Colonic mucosa (tissue), 4 donors: ENCODE results near the gene CYS1. TPM values are rescaled to one million over a fixed set of nuclear protein-coding genes. Genes with fewer than 3 reads are reported as not detected.
"Not testable (repeated sequence)": the region's sequence is repeated elsewhere in the genome, so short reads cannot be mapped to it uniquely, and the experiment has no call there.

Experiments used
- DNase-seq: peaks from one replicate; pipeline ENCODE4 v3.0.0-alpha.2; 2020
- H3K27ac ChIP-seq: fragments of 200-600 bp; one replicate; pipeline ENCODE4 v1.8.0; 2021
- H3K27me3 ChIP-seq: fragments of 200-600 bp; one replicate; pipeline ENCODE4 v1.8.0; 2021
- H3K36me3 ChIP-seq: fragments of 200-600 bp; one replicate; pipeline ENCODE4 v1.8.0; 2021
- H3K4me1 ChIP-seq: fragments of 200-600 bp; one replicate; pipeline ENCODE4 v1.8.0; 2021; ENCODE audit warnings: mild to moderate bottlenecking
- H3K4me3 ChIP-seq: fragments of 200-600 bp; one replicate; pipeline ENCODE4 v1.8.0; 2021
- H3K9ac ChIP-seq, 2 donors: one replicate each; pipeline ENCODE4 v1.7.0; 2013; ENCODE audit warnings: control low read depth in 2 of 2, low read depth in 2 of 2, low read length in 2 of 2
- H3K9me3 ChIP-seq: fragments of 200-600 bp; one replicate; pipeline ENCODE4 v1.8.0; 2021
- intact Hi-C: fragments of 100-400 bp; cut with DNase I; formaldehyde crosslinking; loops from one replicate; pipeline ENCODE4 v1.14.1; 2022
- total RNA-seq, 2 donors: library from RNA; stranded (reverse); fragmentation: NEBNext Ultra II Directional in 1 of 2; extraction: Animal tissue kit (Norgen Biotek cat#: 25700) in 1 of 2; gene quantifications; one replicate each; pipeline ENCODE4 v1.2.1, GENCODE V29; 2021
- TF ChIP-seq, protein P1 (sequence below): fragments of 200-600 bp; IDR thresholded peaks from one replicate; pipeline ENCODE4 v1.8.0; 2022; ENCODE audit warnings: antibody characterized with exemption, mild to moderate bottlenecking
- donor health status: healthy.
- donor health status: DM: no; HTN: no; CAD: no.
- donor health status: DM: no; HTN: no; CAD: no.

CYS1 gene
- total RNA-seq, 2 donors from 2014 or later: 0.52 to 2.5 TPM

DNA sequence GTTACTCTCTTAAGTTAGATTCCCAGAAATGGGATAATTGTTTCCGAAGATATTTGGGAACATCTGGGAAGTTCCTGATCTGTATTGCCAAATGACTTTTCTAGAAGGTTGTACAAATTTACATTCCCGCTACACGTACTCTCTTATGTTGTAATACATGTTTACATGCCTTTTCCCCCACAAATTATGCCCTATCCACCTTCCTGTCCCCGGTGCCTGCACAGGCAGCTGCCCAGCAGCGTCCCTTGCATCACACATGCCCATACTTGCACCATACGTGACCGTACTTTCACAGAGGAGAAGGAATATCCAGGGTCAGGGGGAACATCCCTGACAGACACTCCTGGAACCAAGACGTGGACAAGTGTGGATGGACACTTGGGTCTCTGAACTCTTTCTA is 61.0 kb downstream of the CYS1 start:
- DNase-seq: no peak
- intact Hi-C loops: no loop called here
- Histone ChIP-seq H3K27ac (no peak overlapping the region), H3K9me3 (no peaks in the 10 kb centered on the region), H3K27me3 (no peaks in the 10 kb centered on the region), H3K36me3 (no peaks in the 10 kb centered on the region), H3K9ac (no peak overlapping the region), H3K4me1 (no peaks in the 10 kb centered on the region), H3K4me3 (no peak overlapping the region)
- TF ChIP-seq, protein P1, sequence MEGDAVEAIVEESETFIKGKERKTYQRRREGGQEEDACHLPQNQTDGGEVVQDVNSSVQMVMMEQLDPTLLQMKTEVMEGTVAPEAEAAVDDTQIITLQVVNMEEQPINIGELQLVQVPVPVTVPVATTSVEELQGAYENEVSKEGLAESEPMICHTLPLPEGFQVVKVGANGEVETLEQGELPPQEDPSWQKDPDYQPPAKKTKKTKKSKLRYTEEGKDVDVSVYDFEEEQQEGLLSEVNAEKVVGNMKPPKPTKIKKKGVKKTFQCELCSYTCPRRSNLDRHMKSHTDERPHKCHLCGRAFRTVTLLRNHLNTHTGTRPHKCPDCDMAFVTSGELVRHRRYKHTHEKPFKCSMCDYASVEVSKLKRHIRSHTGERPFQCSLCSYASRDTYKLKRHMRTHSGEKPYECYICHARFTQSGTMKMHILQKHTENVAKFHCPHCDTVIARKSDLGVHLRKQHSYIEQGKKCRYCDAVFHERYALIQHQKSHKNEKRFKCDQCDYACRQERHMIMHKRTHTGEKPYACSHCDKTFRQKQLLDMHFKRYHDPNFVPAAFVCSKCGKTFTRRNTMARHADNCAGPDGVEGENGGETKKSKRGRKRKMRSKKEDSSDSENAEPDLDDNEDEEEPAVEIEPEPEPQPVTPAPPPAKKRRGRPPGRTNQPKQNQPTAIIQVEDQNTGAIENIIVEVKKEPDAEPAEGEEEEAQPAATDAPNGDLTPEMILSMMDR: no peak

DNA sequence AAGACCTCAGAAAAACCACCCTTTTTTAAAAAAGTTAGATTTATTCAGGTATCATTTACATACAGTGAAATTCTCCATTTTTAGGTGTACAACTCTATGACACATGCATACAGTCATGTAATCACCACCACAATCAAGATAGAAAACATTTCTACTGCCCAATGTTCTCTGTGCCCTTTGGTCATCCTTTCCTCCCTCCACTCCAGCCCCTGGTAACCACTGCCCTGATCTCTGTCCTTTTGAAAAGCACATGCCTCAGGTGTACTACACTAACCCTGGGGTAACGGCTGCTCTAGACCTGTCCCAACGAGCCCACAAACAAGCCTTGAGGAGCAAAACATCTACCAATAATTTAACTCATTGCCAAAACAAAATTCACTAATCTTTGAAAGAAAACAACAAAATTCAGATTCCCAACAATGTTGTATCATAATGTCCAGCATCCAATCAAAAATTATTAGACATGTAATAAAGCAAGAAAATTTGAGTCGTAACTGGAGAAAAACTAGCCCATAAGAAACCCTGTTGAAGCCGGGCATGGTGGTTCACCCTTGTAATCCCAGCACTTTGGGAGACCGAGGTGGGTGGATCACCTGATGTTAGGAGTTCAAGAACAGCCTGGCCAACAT is 62.8 kb downstream of the CYS1 start:
- Histone ChIP-seq H3K27ac (no peak overlapping the region), H3K36me3 (no peaks in the 10 kb centered on the region), H3K27me3 (no peaks in the 10 kb centered on the region), H3K4me3 (no peak overlapping the region), H3K4me1 (no peaks in the 10 kb centered on the region), H3K9me3 (no peaks in the 10 kb centered on the region), H3K9ac (no peak overlapping the region)
- intact Hi-C loops: no loop called here
- TF ChIP-seq, protein P1: no peak
- DNase-seq: no peak

DNA sequence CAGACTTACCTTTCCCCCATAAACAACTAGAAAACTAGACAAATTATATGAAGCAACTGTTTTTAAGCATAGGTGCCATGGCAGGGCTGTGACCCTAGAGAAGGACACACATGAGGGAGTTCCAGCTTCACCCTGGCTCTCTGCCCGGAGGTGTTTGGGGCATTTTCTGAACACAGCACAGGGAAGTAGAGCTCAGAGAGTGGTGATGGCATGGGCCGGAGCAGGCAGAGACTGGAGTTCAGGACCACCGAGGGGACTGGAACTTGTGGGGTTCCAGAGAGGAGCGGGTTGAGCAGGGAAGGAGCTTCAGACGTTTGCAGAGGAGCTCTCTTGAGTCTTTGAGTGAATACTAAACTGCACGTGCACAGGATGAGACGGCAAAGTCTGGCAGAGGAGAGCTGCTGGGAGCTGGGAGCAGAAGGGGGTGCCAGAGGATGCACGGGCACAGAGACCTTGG is 63.4 kb downstream of the CYS1 start:
- TF ChIP-seq, protein P1: no peak
- H3K9me3 ChIP-seq: no peaks in the 10 kb centered on the region
- no peak overlapping the region for H3K27ac ChIP-seq
- H3K27me3 ChIP-seq: no peaks in the 10 kb centered on the region
- H3K9ac ChIP-seq: no peak overlapping the region
- H3K4me1 ChIP-seq: no peaks in the 10 kb centered on the region
- H3K36me3 ChIP-seq: no peaks in the 10 kb centered on the region
- no peak overlapping the region for H3K4me3 ChIP-seq
- intact Hi-C loops: no loop called here
- DNase-seq: no peak

DNA sequence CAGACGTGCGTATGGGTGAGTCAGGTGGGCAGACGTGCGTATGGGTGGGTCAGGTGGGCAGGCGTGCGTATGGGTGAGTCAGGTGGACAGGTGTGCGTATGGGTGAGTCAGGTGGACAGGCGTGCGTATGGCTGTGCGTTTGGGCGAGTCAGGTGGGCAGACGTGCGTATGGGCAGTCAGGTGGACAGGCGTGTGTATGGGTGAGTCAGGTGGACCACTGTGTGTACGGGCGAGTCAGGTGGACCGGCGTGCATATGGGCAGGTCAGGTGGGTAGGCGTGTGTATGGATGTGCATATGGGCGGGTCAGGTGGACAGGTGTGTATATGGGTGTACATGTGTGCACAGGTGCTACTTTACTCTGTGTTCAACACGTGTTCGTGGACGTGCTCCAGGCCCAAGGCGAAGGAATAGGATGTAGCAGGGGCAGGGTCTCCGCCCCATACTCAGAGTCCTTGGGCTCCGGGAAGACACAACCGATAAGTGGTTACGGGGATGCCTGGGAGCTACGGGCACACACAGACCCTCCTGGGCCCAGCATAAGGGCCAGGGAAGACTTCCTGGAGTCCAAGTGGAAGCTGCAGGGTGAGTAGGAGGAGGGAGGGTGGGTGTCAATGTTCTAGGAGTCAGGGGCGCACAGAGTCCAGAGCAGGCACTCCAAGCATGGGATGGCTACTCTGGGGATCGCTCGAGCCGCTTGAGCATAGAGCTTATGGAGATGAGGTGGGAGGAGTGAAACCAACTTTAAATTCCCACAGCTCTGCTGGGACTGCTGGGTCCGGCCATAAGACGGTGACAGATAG is 64.0 kb downstream of the CYS1 start:
- H3K36me3 ChIP-seq: no peaks in the 10 kb centered on the region
- TF ChIP-seq, protein P1: no peak
- no peaks in the 10 kb centered on the region for H3K9me3 ChIP-seq
- intact Hi-C loops: no loop called here
- no peak overlapping the region for H3K27ac ChIP-seq
- H3K4me1 ChIP-seq: no peaks in the 10 kb centered on the region
- H3K27me3 ChIP-seq: no peaks in the 10 kb centered on the region
- H3K9ac ChIP-seq: no peak overlapping the region
- DNase-seq: no peak
- H3K4me3 ChIP-seq: no peak overlapping the region

DNA sequence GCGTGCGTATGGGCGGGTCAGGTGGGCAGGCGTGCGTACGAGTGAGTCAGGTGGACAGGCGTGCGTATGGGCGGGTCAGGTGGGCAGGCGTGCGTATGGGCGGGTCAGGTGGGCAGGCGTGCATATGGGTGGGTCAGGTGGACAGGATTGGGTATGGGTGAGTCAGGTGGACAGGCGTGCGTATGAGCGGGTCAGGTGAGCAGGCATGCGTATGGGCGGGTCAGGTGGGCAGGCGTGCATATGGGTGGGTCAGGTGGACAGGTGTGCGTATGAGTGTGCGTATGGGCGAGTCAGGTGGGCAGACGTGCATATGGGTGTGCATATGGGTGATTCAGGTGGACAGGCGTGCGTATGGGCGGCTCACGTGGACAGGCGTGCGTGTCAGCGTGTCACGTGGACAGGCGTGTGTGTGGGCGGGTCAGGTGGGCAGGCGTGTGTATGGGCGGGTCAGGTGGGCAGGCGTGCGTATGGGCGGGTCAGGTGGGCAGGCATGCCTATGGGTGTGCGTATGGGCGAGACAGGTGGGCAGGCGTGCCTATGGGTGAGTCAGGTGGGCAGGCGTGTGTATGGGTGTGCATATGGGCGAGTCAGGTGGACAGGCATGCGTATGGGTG is 64.7 kb downstream of the CYS1 start:
- H3K36me3 ChIP-seq, H3K9me3 ChIP-seq, H3K27ac ChIP-seq, H3K27me3 ChIP-seq, H3K4me3 ChIP-seq, H3K4me1 ChIP-seq, DNase-seq, intact Hi-C loops, H3K9ac ChIP-seq: not testable (repeated sequence)
